Head of caudate nucleus (tissue), 42 donors: ENCODE data around the gene IL3RA.
"Not testable (repeated sequence)": the region's sequence is repeated elsewhere in the genome, so short reads cannot be mapped to it uniquely, and the experiment has no call there.

Source experiments
- DNase-seq, 42 donors: peaks; one replicate each; pipeline versions ENCODE4 v3.0.0 to v3.0.0-alpha.2; 2020 to 2021; ENCODE audit warnings: mixed read lengths in 7 of 42
- intact Hi-C: fragments of 100-400 bp; cut with DNase I; formaldehyde crosslinking; loops from one replicate; pipeline ENCODE4 v1.15.0; 2022

Gene IL3RA

DNA sequence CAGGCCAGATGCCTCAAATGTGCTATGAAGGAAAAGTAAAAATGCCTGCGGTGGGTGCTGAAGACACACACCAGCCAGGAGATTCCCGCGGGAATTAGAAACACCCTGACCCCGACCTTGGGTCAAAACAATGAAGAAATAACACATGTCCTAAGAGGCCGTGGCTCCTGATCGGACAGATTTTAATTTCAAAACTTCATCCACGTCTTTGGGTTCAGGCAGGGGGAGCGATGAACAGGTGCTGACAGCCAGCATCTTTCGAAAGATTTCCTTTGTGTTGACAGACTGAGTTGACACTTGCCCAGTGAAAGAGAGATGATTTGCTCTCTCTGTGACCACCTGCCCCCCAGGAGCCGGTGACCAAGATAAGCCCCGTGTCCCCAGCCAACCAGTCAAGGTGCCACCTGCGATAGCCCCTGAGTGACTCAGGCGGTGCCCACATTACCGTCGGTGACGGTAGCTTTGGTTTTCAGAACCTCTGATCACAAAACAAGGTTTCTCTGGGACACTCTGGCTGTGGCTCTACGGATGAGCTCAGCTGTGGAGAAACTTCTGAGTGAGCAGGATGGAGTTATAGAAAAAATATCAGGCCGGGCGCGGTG, 11.0 kb upstream of the IL3RA start:
- intact Hi-C loops, result no loop called here
- DNase-seq, result no peak

DNA sequence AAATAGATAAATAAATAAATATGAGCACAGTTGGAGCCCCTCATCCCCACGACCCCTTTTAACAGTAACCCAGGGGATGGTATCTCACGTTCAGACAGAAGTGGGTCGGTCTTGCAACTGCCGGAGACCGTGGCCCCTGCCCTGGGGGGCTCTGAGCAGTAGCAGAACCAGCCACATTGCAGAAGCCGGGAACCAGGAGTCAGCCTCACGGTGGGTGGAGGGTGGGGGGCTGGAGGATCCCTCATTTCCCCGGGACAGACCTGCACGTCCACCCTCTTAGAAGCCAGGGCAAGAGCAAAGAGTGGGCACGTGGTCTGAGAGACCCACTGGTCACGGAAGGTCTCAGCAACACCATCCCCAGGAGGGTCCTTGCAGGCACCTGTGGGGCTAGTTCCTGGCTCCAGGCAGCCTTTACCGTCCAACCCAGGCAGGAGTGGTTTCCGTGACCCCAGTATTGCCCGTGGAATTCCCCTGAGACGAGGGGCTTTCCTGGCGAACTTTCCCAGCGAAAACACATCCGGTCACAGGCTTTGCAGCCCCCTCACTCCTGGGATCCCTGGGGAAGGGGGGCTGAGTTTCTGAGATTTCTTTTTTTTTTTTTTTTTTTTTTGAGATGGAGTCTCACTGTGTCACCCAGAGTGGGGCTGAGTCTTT, 8.8 kb upstream of the IL3RA start:
- intact Hi-C loops, result no loop called here
- DNase-seq, result no peak

DNA sequence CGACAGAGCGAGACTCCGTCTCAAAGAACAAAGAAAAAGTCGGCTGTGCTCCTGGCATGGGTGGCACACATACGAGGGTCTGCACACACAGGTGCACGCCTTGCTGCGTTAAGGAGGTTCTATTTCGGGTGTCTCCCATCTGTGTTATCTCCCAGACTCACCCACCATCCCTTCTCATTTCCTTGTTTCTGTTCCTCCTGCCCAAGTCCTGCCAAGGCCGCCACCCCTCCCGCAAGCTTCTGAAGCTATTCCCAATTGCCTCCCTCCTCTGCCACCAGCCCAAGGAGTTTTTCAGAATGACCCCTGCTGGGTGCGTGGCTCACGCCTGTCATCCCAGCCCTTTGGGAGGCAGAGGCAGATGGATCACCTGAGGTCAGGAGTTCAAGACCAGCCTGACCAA, 6.0 kb upstream of the IL3RA start:
- intact Hi-C loops, result no loop called here
- peak in 2 of 42 donors; percentile 14 to 20 for DNase-seq

DNA sequence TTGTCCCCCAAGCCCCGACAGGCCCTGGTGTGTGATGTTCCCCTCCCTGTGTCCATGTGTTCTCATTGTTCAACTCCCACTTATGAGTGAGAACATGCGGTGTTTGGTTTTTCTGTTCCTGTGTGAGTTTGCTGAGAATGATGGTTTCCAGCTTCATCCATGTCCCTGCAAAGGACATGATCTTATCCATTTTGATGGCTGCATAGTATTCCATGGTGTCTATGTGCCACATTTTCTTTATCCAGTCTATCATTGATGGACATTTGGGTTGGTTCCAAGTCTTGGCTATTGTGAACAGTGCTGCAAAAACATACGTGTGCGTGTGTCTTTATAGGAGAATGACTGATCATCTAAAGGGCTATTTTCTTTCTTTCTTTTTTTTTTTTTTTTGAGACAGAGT, 4.2 kb upstream of the IL3RA start:
- not testable (repeated sequence) for DNase-seq

DNA sequence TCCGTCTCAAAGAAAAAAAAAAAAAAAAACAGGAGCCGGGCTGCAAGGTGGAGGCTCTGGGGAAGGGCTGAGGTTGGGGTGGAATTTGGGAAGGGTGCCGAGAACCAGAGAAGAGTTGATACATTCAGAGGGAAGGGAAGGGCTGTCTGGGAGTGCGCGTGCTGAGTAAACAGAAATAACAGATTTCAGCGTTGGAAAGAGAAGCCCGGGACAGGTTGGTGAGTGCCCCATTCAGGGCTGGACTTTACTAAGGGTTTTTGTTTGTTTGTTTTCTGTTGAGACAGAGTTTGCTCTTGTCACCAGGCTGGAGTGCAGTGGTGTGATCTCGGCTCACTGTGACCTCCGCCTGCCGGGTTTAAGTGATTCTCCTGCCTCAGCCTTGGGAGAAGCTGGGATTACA, 1.7 kb upstream of the IL3RA start:
- intact Hi-C loops, result no loop called here
- DNase-seq, result no peak

More for the DNA sequence above, 4.2 kb upstream of the IL3RA start:
- intact Hi-C loops, result not testable (repeated sequence)

DNA sequence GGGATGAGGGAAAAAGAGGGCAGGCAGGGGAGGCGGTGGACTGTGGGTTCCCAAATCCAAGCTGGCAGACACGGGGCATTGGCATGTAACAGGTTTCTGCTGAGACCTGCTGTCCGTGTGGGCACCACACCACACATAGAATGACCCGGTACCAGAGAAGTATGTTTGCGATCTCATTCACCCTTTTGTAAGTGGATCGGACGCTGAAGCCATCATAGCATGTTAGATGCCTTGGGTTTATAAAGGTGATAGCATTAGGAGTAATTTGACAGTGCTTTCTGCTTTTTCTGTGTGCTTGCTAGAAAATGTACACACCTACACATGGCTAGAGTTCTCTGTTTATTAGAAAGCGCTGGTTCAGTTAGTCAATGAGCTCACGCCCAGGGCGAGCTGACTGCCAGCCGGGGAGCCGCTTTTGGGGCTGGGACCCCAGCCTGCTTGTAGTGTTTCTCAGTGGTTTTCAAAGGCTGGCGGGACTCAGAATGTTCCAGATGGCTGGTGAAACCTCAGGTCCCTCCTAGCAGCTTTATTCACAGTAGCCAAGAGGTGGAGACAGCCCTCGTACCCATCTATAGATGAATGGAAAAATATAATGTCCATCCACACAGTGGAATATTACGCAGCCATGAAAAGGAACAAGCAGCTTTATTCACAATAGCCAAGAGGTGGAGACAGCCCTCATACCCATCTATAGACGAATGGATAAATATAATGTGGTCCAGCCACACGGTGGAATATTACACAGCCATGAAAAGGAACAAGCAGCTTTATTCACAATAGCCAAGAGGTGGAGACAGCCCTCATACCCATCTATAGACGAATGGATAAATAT, 579 bp downstream of the IL3RA start:
- peak in 1 of 42 donors; percentile 5 for DNase-seq
- intact Hi-C loops, result no loop called here

DNA sequence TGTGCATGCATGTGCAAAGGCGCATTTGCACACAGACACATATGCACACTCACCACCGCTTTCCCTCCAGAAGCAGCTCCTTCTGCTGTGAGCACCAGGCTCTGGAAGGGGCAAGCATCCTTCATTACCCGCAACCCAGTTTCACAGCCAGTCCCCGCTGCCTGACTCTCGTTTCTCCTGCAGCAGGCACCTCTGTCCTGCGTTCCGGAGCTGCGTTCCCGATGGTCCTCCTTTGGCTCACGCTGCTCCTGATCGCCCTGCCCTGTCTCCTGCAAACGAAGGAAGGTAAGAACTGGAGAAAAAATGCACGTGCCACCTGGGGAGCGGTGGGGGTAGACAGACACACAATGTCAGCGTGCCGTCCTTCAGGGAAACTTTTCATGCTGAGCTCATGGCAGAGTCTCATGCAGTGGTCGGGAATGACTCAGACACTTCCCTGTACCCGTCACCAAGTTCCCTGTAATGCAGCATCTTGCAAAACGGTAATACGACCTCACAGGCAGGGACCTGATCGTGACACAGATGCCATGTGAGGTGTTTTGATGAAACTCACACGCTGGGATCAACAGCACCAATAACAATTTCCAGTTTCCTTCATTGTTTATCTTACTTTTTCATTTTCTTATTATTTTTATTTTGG, 5.1 kb downstream of the IL3RA start:
- intact Hi-C loops, result no loop called here
- no peak for DNase-seq

DNA sequence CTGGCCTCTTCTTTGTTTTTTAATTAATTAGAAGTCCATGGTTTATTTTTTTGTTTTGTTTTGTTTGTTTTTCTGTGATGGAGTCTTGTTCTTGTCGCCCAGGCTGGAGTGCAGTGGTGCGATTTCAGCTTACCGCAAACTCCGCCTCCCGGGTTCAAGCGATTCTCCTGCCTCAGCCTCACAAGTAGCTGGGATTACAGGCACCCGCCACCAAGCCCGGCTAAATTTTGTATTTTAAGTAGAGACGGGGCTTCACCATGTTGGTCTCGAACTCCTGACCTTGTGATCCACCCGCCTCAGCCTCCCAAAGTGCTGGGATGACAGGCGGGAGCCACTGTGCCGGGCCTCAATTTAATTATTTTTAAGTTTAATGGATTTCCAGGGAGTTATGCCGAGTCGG, 13.0 kb downstream of the IL3RA start:
- DNase-seq, intact Hi-C loops: not testable (repeated sequence)

DNA sequence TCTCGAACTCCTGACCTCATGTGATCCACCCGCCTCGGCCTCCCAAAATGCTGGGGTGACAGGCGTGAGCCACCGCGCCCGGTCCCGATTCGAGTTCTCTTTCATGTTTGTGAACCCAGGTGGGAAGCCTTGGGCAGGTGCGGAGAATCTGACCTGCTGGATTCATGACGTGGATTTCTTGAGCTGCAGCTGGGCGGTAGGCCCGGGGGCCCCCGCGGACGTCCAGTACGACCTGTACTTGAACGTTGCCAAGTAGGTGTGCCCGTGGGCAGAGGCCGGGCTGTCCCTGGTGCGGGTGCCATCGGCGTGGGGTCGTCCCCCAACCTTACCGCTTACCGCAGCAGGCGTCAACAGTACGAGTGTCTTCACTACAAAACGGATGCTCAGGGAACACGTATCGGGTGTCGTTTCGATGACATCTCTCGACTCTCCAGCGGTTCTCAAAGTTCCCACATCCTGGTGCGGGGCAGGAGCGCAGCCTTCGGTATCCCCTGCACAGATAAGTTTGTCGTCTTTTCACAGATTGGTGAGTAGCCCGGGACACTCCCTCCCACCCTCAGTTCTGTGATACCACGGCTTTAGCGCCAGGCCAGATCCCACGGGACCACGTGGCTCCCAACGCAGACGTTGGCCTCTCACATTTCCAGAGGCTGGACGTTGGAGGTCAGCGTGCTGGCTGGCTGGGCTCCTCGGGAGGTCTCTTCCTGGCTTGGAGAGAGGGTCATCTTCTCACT, 15.6 kb downstream of the IL3RA start:
- DNase-seq, result no peak
- intact Hi-C loops, result no loop called here

DNA sequence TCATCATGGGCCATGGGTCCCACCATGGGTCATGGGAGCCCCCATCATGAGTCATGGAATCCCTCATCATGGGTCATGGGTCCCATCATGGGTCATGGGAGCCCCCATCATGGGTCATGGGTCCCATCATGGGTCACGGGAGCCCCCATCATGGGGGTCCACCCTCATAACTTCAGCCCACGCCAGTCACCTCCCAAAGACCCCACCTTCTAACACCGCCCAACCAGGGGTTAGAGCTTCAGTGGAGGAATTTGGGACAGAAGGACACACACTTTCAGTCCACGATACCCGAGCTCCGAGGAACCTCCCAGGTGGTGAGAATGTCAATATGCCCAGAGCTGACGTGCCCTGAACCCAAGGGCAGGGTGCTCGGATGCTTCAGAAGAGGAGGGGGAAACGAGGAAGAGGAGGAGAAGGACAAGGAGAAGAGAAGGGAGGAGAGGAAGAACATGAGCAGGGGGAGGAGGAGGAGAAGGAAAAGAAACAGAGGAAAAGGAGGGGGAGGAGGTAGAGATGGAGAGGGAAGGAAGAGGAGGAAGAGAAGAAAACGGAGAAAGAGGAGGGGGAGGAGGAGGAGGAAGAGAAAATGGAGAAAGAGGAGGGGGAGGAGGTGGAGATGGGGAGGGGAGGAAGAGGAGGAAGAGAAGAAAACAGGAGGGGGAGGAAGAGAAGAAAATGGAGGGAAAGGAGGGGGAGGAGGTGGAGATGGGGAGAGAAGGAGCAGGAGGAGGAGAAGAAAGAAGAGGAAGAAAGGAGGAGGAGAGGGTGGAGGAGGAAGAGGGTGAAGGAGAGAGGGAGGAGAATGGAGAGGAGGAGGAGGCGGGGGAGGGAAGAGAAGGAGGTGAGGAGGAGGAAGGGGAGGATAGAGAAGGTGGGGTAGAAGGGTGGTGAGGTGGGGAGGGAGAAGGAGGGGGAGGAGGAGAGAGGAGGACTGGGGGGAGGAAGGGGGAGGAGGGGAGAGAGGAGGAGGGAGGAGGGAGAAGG, 17.7 kb downstream of the IL3RA start:
- peak in 1 of 42 donors; percentile 19 for DNase-seq
- intact Hi-C loops, result no loop called here

DNA sequence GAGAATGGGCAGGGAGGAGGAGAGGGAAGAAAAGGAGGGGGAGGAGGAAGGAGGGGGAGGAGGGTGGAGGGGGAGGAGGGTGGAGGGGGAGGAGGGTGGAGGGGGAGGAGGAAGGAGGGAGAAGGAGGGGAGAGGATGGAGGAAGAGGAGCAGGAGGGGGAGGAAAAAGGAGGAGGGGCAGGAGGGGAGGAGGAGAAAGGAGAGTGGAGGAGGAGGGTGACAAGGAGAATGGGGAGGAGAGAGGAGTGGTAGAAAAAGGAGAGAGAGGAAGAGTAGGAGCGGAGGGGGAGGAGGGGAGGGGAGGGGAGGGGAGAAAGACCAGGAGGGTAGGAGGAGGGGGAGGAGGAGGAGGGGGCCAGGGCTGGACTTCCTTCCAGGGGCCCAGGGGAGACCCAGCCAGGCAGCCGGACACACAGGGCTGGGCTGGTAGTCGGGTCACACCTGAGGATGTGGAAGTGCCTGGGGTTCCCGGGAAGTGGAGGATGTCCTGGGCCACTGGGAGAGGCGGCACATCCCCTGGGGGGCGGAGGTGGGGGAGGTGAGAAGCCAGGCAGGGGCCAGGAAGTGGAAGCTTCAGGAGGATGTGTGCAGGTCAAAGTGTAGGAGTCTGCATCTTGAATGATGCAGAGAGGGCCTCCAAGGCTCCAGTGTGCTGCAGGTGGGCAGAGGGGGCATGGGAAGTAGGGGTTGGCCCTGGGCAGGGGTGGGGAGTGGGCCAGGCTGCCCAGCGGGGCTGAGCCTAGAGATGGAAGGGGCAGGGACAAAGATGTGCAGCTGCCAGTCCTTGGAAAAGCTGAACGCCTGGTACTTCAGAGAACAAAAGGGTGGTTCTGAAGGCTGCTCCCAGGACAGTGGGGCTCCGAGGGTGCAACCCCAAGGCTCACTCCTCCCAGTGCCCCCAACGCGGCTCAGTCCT, 18.8 kb downstream of the IL3RA start:
- intact Hi-C loops, result no loop called here
- peak in 2 of 42 donors; percentile 12 to 15 for DNase-seq

DNA sequence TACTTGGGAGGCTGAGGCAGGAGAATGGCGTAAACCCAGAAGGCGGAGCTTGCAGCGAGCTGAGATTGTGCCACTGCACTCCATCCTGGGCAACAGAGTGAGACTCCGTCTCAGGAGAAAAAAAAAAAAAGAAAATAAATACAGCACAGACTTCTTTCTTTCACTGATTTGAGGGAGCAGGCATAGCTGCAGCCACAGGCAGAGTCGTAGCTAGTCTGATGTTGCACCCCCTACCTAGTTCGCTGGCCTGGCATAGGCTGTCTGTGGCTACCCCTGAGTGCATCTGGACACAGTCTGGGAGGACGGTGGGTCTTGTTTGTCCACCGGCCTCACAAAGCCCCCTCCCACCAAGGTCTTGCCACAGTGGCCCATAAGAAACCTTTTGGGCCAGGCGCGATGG, 21.4 kb downstream of the IL3RA start:
- intact Hi-C loops, result no loop called here
- peak in 1 of 42 donors; percentile 32 for DNase-seq

DNA sequence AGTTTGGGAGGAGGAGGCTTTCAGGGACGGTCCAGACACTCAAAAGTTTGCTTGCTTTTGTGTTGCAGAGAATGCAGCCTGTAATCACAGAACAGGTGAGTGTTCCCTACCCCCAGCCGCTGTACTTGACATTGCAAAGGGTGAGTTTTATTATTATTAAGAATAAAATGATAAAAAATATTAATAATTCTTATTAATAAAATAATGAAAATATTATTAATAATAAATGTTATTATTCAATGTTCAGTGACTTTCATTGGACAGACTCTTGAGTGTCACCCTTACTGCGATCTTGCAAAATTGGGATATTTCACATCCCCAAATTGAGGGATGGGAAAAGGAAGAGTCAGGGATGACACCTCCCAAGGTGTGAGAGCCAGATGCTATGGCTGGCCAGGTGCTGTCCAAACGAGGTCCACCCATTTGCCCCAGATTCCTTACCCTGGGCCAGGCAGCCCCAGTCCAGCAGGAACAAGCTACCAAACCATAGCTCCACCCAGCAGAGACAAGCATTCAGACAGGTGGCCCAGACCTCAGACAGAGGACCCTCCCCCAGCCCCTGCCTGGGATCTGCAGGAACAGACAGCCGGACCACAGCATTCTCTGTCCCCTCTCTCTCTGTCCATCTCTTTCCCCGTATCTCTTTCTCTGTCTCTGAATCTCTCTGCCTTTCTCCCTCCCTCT, 22.4 kb downstream of the IL3RA start:
- intact Hi-C loops, result no loop called here
- peak in 1 of 42 donors; percentile 19 for DNase-seq

DNA sequence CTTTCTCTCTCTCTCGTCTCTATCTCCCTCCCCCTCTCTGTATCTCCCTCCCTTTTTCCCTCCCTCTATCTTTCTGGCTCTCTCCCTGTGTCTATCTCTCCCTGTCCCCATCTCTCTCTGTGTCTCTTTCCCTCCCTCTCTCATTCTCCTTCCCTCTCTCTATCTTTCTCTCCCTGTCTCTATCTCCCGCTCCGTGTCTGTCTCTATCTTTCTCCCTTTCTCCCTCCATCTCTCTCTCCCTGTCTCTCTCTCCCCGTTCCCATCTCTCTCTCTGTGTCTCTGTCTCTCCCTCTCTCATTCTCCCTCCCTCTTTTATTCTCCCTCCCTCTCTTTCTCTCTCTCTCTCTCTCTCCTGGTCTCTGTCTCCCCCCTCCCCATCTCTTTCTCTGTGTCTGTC, 22.9 kb downstream of the IL3RA start:
- DNase-seq, result no peak

DNA sequence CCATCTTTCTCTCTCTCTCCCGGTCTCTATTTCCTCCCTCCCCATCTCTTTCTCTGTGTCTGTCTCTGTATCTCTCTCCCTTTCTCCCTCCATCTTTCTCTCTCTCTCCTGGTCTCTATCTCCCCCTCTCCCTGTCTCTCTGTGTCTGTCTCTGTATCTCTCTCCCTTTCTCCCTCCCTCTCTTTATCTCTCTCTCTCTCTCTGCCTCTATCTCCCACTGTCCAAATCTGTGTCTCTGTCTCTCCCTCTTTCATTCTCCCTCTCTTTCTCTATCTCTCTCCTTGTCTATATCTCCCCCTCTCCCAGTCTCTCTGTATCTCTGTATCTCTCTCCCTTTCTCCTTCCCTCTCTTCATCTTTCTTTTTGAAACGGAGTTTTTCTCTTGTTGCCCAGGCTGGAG, 23.6 kb downstream of the IL3RA start:
- intact Hi-C loops, result no loop called here

More for the DNA sequence above, 22.9 kb downstream of the IL3RA start:
- intact Hi-C loops, result no loop called here

DNA sequence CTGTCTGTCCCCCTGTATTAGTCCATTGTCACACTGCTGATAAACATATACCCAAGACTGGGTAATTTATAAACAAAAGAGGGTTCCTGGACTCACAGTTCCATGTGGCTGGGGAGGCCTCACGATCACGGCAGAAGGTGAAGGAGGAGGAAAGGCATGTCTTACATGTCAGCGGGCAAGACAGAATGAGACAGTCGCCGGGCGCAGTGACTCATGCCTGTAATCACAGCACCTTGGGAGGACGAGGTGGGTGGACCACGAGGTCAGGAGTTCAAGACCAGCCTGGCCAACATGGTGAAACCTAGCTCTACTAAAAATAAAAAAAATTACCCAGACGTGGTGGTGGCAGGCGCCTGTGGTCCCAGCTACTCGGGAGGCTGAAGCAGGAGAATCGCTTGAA, 24.7 kb downstream of the IL3RA start:
- peak in 21 of 42 donors; percentile 24 to 75 (median 49) for DNase-seq
- intact Hi-C loops, result no loop called here

More for the DNA sequence above, 23.6 kb downstream of the IL3RA start:
- no peak for DNase-seq
